Left forelimb (tissue), 1 donor: ENCODE data around the gene CLSTN2.

Source experiments
- DNase-seq: peaks from one replicate; pipeline ENCODE4 v3.0.0-alpha.2; 2018; ENCODE audit warnings: low spot score

CLSTN2 gene

DNA sequence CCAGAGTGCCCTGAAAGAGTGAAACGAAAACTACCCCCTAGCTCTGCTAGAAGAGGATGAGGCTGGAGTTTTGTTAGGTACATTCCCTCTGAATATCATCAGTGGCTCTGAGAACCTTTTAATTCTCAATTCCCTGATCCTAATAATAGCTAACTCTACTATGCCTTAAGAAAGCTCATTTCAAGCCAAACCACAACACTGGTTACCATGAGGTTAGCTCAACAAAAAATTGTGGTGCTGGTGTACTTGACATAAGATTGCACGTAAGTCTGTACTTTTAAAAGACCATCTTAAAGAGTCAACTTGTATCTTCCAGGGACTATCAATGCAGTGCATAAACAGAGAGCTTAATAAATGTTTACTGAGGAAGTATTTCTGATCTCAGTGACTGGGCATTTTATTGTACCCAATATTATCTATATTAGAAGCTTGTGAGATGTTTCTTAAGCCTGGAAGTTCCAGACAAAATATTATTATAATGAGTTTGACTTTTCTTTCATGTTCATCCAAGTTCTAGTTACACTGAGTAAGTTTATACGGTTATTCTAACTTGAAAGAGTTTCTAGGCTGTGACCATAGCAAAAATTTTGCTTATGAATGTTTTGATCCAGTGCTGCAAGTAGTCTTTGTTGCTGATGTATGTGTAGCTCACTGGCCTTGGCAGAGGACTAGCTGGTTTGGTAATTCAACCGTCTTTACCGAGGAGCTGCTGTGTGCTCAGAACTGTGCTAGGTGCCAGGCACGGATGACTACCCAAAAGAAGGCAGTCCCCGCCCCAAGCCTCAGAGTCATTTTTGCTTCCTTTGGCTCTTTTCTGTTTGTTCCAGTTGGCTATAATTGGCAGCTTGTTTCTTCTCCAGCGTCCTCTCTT is 408.5 kb downstream of the CLSTN2 start:
- DNase-seq, result no peak

DNA sequence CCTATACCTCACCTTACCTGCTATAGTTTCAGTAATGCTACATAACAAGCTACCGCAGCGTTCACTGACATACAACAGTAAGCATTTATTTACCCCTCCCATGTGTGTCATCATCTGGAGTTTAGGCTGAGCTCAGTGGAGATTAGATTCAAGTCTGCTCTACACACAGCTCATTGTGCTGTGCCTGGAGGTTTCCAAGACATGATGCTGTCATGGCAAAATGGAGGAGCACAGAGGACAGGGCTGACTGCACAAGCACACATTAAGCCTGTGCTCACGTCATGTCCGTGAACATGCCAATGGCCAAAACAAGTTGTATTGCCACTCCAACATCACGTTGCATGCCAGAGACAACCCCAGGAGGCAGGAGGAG is 409.1 kb downstream of the CLSTN2 start:
- DNase-seq, result no peak

DNA sequence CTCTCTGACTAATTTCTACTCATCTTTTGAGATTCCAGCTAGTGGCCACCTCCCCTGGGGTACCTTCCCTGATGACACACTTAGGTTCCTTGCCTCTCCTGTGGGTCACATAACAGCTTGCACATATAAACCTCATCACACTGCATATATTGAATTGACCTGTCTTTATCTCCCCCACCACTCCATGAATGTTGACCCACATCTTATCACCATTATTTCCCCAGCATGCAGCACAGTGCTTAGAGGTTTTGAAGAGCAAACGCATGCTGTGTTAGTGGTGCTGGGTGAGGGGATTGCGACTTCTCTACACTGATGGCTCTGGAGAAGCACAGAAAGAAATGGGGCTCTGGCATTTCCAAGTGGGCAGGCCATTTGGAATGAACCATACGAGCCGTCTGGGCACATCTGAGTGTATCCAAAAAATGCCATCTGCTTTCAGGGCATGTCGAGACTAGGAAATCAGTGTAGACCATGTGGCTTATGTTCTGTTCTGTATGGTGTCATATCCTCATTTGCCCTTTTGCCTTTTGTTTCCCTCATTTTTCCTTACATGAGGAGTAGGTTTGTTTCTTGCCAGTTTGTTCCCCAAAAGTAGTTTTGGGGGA is 409.7 kb downstream of the CLSTN2 start:
- no peak for DNase-seq

DNA sequence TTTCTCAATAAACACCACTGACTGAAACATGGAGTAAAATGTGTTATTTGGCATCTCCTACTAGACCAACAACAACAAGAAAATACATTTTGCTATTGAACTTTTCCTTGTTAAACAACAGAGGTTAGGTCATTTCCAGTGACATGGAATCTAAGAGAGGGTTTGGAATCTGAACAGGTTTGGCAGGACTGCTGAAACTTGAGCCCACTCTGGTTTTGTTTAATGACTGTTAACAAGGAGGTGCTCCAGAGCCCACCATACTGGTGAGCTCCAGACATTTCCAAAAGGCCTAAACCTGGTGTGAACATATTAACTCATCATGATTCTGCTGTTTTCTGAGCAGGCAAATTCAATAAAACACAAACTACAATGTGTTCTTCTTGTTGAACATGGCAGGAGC is 412.2 kb downstream of the CLSTN2 start:
- DNase-seq, result no peak

DNA sequence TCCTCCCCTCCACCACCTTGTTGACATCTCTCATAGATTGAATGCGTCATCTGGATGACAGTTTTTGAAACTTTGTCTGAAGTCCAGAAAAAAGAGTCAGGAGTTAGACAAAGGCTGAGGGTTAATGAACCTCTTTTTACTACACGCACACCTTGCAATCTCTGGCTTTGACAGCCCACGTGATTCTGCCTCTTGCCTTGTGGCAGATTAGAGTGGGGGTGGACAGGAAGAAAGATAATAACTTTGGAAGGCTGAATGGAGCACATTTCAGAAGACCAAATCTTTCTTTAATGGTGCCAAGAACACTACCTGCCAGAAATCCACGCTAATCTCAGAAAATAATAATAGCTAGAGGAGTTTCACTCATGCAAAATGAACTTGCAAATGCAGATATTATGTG is 415.0 kb downstream of the CLSTN2 start:
- DNase-seq, result no peak

DNA sequence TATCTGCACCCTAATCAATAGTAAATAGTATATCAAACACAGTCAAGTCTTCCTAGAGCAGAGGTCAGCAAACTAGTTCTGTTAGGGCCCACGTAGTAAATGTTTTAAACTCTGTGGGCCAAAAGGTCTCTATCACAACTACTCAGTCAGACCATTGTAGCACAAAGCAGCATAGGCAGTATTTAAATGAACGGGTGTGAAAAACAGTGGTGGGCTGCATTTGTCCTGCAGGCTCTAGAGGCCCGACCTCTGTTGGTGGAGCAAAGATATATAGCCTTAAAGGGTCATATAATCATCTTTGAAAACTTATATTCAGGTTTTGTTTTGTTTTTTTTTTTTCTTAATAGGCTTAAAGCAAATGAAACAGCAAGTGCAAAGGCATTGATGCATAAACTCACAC is 416.5 kb downstream of the CLSTN2 start:
- DNase-seq, result no peak

DNA sequence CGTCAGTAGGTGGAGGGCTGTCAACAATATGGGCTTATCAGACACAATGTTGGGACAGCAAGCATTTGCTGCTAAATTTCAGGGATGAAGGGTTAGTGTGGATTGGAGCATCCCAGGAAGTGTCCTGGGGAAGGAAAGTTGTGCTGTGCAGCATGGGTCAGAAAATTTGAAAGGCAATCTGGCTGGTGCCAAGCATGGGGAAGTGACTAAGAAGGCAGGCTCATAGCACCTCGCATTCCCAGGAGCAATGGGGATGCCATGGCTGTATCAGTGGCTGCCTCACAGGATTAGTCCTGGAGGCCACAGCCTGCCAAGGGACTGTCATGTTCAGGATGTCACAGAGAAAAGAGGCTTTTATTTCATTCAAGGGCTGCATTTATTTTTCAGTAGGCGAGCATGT is 420.5 kb downstream of the CLSTN2 start:
- no peak for DNase-seq

DNA sequence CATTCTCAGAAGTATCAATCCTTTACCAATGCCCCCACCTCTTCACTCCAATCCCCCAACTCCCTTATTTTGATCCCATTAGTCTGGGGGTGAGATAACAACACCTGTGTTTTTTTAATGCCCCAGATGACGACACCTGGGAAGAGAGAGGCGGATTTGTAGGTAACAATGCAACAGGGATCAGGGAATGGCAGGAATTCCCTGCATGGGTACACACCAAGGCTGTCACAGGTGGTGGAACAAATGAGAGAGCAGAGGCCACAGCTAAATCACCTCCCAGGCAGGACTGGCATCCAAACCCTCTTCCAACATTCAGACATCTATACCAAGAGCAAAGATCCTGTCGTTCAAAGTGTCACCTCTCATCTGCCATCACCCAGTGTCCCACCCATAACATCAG is 423.7 kb downstream of the CLSTN2 start:
- no peak for DNase-seq

DNA sequence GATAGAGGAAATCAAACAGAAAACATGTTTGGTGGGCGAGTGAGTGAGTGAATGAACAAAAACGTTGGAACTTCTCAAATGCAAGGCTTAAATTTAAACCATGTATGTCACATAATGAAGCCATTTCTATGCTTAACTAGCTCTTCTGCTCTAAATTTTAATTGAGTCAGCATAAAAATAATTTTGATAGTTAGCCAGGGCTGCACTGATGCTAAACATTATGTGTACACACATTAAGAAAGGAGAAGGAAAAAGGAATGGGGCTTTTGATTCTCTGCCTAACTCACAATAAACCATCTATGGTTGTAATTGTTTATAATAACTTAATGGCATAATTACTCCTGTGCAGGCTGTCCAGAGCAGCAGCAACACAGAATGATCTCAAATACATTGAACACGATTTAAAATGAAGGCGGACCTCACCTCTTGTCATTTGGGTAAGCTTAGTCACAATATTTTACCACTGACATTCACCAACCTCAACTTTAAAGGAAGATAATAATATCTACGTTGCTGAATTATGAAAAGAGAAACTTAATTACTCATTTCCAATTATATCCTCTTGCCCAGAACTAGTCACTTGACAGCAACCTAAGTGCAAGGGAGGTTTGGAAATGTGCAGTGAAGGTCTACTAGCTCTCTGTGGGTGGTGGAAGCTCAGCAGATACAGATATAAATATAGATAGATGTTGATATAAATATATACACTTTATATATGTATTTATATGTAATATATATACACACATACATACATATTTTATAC is 424.4 kb downstream of the CLSTN2 start:
- no peak for DNase-seq

DNA sequence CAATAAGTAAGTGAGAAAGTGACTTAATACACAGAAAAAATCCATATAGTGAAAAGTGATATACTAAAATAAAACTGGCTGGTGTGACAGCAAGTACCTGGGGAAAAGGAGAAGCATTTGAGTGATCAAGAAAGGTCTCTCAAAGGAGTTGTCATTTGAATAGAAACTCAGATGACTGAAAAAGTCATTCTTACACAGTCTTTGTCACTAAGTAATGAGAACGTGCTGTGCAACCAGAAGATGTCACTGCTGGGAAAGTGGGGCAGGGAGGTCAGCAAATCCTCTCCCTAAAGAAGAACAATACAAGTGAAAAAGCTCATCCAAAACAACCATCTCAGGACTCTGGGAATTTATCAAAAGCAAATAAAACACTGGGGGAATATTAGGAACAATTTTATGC is 425.3 kb downstream of the CLSTN2 start:
- no peak for DNase-seq

DNA sequence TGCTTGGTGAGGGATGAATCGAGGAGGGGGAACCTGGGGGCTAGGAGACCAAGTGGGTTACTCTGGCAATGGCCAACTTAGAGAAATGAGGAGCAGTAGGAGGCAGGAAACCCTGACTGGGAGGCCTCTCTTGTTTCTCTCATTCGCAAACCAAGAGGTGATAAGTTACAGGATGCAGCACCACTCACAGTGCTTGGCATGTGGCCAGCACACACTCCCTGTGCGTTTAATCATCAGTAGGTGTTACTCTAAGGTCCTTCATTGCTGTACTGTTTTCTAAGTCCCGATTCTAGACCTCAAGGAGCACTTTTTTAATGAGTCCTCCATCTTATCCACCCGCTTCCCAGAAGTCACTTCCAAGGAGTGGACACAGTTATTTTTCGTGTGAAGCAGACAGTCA is 428.8 kb downstream of the CLSTN2 start:
- no peak for DNase-seq

DNA sequence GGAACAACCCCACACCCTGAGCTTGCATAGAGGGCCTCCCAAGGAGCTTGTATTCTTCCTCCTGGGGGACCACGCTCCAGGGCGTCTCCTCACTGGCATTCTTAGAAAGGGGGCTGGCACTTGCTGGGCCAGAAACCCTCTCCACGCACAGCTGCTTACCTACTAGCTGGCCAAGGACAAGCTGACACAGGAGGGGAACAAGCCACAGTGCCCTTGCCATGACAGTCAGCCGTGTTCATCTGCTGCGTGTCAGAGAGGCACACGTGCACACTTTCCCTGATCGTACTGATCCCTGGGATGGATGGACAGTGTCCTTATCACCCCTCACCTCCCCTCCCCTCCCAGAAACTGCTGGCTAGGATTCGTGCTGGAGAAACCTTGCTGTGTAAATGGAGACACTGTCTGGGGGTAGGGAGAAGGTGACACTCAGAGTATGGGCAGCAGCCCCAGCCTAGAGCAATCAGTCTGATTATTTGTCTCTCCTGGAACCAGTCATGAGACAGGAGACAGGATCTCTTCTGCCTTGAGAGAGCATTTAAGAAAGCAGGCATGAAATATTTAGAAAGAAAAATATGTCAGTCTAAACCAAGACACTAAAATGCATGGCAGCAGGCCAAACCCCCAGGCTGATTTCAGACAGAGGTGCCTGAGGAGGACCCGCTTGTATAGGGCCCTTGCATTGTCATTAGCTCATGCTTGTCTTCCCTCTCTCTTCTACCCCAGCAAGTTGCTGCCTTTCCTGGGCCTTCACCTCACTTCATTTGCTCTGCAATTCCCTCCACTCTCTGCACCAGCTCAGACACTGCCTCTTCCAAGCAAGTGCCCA is 431.1 kb downstream of the CLSTN2 start:
- DNase-seq, result no peak

DNA sequence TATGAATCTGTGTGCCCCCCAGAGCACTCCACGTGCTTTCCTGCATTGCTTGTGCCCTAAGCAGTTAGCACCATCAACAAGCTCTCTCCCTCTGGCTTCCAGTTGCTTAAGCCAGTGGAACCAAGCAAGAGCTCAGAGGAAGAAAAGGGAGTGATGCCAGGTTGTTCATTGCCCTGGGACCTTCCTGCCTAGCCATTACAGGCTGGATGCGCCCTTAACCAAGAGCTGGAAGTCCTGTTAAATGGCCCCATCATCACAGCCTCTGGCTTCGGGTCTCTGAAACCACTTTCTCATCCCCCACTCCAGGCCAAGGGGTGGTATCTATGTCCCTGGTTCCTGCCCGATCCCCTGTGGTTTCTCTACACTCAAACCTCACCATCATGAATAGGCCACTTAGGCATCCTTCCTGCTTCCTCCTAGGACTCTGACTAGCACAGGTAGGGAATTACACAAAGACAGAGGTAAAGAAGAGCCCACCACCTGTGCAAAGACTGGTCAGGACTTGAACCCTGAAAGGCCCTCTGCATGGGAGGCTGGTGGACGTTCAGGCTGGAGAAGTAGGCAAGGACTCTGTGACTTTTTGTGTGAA is 433.3 kb downstream of the CLSTN2 start:
- DNase-seq, result no peak

DNA sequence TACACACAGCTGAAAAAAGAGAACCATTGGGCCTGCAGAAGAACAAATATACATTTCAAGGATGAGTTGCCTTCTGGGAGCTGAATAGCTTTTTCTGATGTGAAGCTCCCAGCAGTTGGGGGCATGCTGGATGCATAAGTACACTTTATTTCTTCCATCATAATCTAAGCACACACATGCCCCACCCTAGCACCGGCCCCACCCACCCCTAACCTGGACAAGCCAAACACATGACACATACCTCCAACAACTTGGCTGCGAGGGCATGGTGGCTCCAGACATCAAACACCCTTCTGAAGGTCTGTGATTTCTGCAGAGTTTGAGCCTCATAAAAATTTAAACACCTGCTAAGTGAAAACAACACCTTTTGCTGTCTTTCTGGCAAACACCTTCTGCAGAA is 435.7 kb downstream of the CLSTN2 start:
- no peak for DNase-seq

DNA sequence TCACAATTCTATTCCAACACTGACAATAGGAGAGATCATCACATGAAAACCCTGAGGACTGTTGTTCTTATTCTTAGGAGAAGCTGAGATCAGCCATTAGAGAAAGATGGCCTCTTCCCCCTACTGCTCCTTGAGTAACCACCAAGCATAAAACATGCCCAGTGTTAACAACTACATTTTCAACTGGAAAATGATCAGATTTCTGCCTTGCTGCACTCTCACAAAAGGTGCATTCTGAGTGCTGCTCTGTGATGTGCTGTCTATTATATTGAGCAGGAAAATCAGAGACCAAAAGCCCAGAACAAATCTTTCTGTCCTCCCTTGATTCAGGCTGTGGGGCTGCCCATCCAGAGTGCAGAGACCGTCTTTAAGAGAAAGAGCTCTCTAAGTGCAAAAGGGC is 438.2 kb downstream of the CLSTN2 start:
- DNase-seq, result no peak

DNA sequence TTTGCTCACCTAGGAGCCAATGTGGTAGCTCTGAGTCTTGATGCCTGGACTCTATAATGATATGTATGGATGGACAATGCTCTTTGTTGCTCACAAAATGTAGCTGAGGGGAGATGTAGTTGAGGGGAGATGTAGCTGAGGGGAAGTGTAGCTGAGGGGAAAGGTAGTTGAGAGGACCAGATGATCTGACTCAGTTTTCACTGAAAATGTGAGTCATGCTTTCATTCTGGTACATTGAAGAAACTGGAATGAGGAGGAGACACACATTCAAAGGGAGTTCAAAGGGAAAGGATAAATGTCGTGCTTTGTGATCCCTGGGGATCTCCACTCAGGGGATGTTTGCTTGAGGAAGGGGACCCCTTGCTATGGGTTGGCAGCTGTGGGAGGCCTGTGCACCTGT is 440.0 kb downstream of the CLSTN2 start:
- no peak for DNase-seq

DNA sequence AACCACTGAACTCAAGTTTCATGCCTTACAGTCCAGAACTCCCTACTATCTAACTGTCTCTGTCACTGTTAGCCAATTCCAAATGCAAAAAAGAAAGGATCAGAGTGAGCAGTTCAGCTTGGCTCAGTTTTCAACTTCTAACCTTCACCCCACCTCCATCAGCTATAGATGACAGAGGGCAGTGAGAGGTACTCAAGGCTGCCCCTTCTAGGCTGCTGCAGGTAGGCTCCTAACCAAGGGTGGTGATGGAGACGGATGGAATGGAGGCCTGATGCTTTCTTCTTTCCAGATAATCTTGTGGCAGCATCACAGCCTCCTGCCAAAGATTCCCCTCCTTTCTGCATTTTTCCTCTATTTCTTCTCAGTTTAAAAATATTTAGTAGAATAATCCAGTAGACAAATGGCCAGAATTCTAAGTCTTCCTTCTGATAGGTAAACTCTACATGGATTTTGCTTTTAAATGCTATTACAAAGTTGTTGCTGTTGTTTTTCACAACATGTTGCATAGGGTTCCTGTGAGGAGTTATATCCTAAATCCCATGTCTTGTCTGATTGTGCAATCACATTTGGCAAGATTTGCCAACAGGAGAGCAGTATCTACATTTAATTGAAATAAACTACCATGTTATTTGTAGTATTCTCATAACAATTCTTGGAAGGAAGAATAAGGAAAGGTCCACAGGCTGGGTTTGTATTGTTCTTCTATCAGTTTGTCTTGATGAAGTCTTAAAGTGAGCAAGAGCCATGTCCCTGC is 441.3 kb downstream of the CLSTN2 start:
- no peak for DNase-seq

DNA sequence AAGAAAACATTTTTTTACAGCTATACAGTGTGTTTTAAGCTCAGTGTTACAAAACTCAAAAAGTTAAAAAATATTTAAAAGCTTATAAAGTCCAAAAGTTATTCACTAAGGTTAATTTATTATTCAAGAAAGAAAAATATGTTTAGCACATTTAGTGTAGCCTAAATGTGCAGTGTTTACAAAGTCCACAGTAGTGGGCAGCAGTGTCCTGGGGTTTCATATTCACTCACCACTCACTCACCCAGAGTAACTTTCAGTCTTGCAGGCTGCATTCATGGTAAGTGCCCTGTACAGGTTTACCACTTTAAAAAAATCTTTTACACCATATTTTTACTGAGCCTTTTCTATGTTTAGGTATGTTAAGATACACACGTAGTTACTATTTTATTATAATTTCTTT is 442.7 kb downstream of the CLSTN2 start:
- DNase-seq, result no peak

DNA sequence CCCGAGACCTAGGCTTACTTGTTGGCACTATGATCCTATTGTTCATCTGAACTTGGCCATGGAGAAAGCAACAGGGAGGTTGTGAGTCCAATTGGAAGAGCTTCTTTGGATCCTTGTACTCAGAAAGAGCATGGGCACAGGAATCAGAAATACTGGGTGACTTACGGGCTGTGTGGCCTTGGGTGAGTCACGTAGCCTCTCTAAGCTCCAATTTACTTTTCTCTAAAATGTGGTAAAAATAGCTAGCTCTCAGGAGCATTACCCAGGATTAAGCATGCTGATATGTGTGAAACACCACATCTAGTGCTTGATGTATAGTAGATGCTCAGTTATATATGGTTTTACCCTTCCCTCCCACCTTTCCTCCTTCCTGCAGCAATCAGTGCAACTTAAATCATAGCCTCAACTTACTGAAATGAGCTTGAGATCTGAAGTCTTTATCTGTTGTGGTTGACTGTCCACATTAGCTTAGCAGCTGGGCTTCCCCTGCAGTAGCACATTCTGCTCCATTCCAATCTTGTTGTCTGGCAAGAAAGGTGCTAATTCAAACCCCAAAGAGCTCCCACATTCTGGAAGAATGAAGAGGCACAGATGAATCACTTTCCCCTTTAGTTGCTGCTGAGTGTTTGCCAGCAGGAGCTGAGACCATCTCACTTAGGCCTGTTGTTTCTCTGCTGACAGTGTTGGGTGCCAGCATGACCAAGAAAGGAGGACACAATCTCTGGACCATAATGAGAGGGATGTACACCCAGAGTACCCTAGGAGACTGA is 443.8 kb downstream of the CLSTN2 start:
- no peak for DNase-seq

DNA sequence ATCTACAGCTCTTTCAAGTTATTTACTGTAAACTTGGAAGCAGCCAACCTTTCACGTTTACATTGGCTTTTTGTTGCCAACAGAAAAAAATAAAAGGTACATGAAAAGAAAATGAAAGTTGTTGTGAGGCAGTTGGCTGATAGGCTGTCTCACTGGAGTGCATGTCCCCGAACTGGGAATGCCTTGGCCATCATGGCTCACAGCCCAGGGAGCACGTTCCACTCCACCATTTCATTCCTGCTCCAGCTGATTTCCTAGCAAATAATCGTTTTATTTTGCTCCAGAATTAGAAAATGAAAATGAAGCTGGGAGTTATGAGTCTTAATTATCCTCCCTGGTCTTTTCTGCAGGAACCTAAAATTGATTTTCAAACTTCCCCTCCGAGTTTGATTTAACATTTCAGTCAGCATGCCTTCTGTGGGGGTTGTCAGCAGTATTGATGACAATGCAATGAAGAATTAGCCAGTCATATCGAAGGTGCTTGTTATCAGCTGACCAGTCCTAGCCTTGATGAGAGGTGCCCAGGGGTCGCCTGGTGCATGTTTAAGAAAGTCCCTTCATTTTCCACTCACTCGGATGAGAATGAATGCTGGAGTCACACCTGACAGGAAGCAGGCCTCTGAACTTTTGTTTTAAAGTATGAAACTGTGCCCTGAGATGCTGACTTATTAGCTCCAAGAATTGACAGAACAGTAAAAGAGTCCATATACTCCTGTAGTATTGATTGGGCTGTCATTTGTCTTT is 449.2 kb downstream of the CLSTN2 start:
- DNase-seq, result no peak
